IMR-90 (cell line): ENCODE measurements around the gene KIF12. TPM values are rescaled to one million over a fixed set of nuclear protein-coding genes. Genes with fewer than 3 reads are reported as not detected.

Experiments used
- ATAC-seq: fragments of 200-7000 bp; cut with Tn5 transposase; 2 replicates; pipeline ENCODE4 v1.9.1; 2020; ENCODE audit warnings: low read depth, mild to moderate bottlenecking, moderate library complexity
- BruUV-seq: library from RNA; stranded (reverse); fragments of 400-500 nt; replicated peaks from 2 replicates; lab custom pipeline; 2021; lab: Mats Ljungman, UMichigan
- CTCF ChIA-PET: fragments of 300-600 bp; formaldehyde crosslinking; extraction: SDS; loops from one replicate; lab custom pipeline; 2021; ENCODE audit warnings: antibody characterized with exemption; lab: Yijun Ruan, JAX
- POLR2A ChIA-PET: fragments of 300-600 bp; sonication (Branson Sonifier 250); formaldehyde crosslinking; loops from one replicate; lab custom pipeline; 2022; ENCODE audit warnings: antibody characterized with exemption; ENCODE audit not compliant: unreplicated experiment; lab: Charles Lee
- DNase-seq: peaks from one replicate; pipeline ENCODE4 v3.0.0; 2013
- H2AFZ ChIP-seq: replicated peaks from 2 replicates; pipeline ENCODE3; 2013; ENCODE audit warnings: low read length, mild to moderate bottlenecking; ENCODE audit not compliant: poor library complexity
- H2AK5ac ChIP-seq: 2 replicates; pipeline ENCODE4 v1.6.1; 2013; ENCODE audit warnings: low read depth, low read length, inconsistent platforms
- H2AK9ac ChIP-seq: replicated peaks from 2 replicates; pipeline ENCODE3; 2013; ENCODE audit warnings: mild to moderate bottlenecking, low read depth, low read length, moderate library complexity; ENCODE audit not compliant: poor library complexity
- H2BK120ac ChIP-seq: 2 replicates; pipeline ENCODE4 v1.6.1; 2013; ENCODE audit warnings: low read depth, low read length, inconsistent platforms
- H2BK15ac ChIP-seq: 3 replicates; pipeline ENCODE4 v1.6.1; 2013; ENCODE audit warnings: low read depth, low read length, inconsistent platforms
- H2BK20ac ChIP-seq: 2 replicates; pipeline ENCODE4 v1.6.1; 2013; ENCODE audit warnings: low read depth, mild to moderate bottlenecking, inconsistent platforms, low read length, moderate library complexity
- H2BK5ac ChIP-seq: 2 replicates; pipeline ENCODE4 v1.6.1; 2013; ENCODE audit warnings: mild to moderate bottlenecking, low read depth, low read length, inconsistent platforms; ENCODE audit not compliant: poor library complexity, severe bottlenecking
- H3K14ac ChIP-seq: replicated peaks from 2 replicates; pipeline ENCODE4 v1.6.1; 2013; ENCODE audit warnings: low read depth, low read length, inconsistent platforms
- H3K18ac ChIP-seq: 2 replicates; pipeline ENCODE4 v1.6.1; 2013; ENCODE audit warnings: low read depth, low read length, control low read depth
- H3K23ac ChIP-seq: 2 replicates; pipeline ENCODE4 v1.6.1; 2013; ENCODE audit warnings: low read depth, low read length, inconsistent platforms
- H3K27ac ChIP-seq: 2 replicates; pipeline ENCODE4 v1.5.1; 2013; ENCODE audit warnings: mild to moderate bottlenecking, control low read depth, low read length; ENCODE audit not compliant: insufficient read depth
- H3K27me3 ChIP-seq: 2 replicates; pipeline ENCODE4 v1.6.1; 2013; ENCODE audit warnings: low read length; ENCODE audit not compliant: control insufficient read depth, insufficient read depth
- H3K36me3 ChIP-seq: 2 replicates; pipeline ENCODE4 v1.6.1; 2013; ENCODE audit warnings: low read length, mixed read lengths; ENCODE audit not compliant: control insufficient read depth, insufficient read depth
- H3K4ac ChIP-seq: 2 replicates; pipeline ENCODE4 v1.6.1; 2013; ENCODE audit warnings: low read depth, low read length, inconsistent platforms
- H3K4me1 ChIP-seq: 2 replicates; pipeline ENCODE4 v1.6.1; 2013; ENCODE audit warnings: low read length, mixed read lengths; ENCODE audit not compliant: control insufficient read depth, insufficient read depth
- H3K4me2 ChIP-seq: 2 replicates; pipeline ENCODE4 v1.6.1; 2013; ENCODE audit warnings: low read depth, mild to moderate bottlenecking, control low read depth, low read length, moderate library complexity
- H3K4me3 ChIP-seq: 2 replicates; pipeline ENCODE4 v1.5.1; 2013; ENCODE audit warnings: low read depth, mild to moderate bottlenecking, control low read depth, low read length, moderate library complexity; ENCODE audit not compliant: insufficient read depth
- H3K56ac ChIP-seq: 2 replicates; pipeline ENCODE4 v1.6.1; 2013; ENCODE audit warnings: low read length, inconsistent platforms; ENCODE audit not compliant: insufficient read depth; ENCODE audit errors: extremely low read depth
- H3K79me1 ChIP-seq, 2 experiments: 2 replicates each; pipeline ENCODE4 v1.6.1; 2013; ENCODE audit warnings: low read length in 2 of 2, inconsistent platforms in 1 of 2, low read depth in 1 of 2
- H3K9ac ChIP-seq: 2 replicates; pipeline ENCODE4 v1.6.1; 2013; ENCODE audit warnings: low read depth, low read length, control low read depth
- H3K9me1 ChIP-seq: 2 replicates; pipeline ENCODE4 v1.6.1; 2013; ENCODE audit warnings: low read length, inconsistent platforms; ENCODE audit not compliant: insufficient read depth
- H3K9me3 ChIP-seq: 2 replicates; pipeline ENCODE4 v1.6.1; 2013; ENCODE audit warnings: low read length; ENCODE audit not compliant: control insufficient read depth, insufficient read depth
- H4K20me1 ChIP-seq: 2 replicates; pipeline ENCODE4 v1.6.1; 2013; ENCODE audit warnings: low read length, inconsistent platforms; ENCODE audit not compliant: insufficient read depth
- H4K5ac ChIP-seq: 2 replicates; pipeline ENCODE4 v1.6.1; 2013; ENCODE audit warnings: mild to moderate bottlenecking, low read depth, low read length, control low read depth
- H4K8ac ChIP-seq, 2 experiments: 2 replicates each; pipeline ENCODE4 v1.6.1; 2013; ENCODE audit warnings: low read depth in 2 of 2, low read length in 2 of 2, control low read depth in 1 of 2, inconsistent platforms in 1 of 2
- H4K91ac ChIP-seq: 2 replicates; pipeline ENCODE4 v1.6.1; 2013; ENCODE audit warnings: low read depth, low read length, inconsistent platforms; ENCODE audit not compliant: insufficient read depth
- BHLHE40 ChIP-seq: fragments of 150-350 bp; IDR thresholded peaks from 2 replicates; pipeline ENCODE4 v1.6.1; 2016; ENCODE audit warnings: mild to moderate bottlenecking, low read depth, low read length
- NFE2L2 ChIP-seq: fragments of 150-350 bp; IDR thresholded peaks from 2 replicates; pipeline ENCODE4 v1.6.1; 2016; ENCODE audit warnings: low read depth, mild to moderate bottlenecking, low read length
- POLR2A ChIP-seq: IDR thresholded peaks from 2 replicates; pipeline ENCODE4 v1.6.1; 2012; ENCODE audit warnings: mild to moderate bottlenecking, low read depth, low read length
- RCOR1 ChIP-seq: IDR thresholded peaks from 2 replicates; pipeline ENCODE4 v1.6.1; 2012; ENCODE audit warnings: mild to moderate bottlenecking, low read length, improper control_type of control experiment; ENCODE audit not compliant: insufficient replicate concordance
- WGBS, 2 experiments: methylation state at CpG; one replicate each; pipeline versions ENCODE4 v1.1.5 to v1.1.7; 2013; ENCODE audit warnings: missing lambda C conversion rate in 2 of 2; ENCODE audit not compliant: insufficient read length in 1 of 2; ENCODE audit errors: extremely low coverage in 2 of 2; 5-methylcytosine and 5-hydroxymethylcytosine counted together
- dilution Hi-C: fragments of 300-500 bp; cut with HindIII; formaldehyde crosslinking; loops from one replicate; pipeline ENCODE4 v1.14.3; 2018; ENCODE audit warnings: low sequenced_read_pairs; ENCODE audit not compliant: unreplicated experiment
- in situ Hi-C: fragments of 300-500 bp; cut with MboI; formaldehyde crosslinking; loops from 3 replicates; pipeline ENCODE4 v1.14.3; 2019; ENCODE audit warnings: low sequenced_read_pairs, inconsistent platforms, mixed read lengths
- intact Hi-C: fragments of 100-400 bp; cut with micrococcal nuclease; formaldehyde crosslinking; loops from 2 replicates; pipeline ENCODE4 v1.10.0; 2022
- polyA plus RNA-seq, 3 experiments: library from polyadenylated mRNA; depleted of rRNA; stranded (reverse); fragments of >200 nt; gene quantifications; 2 replicates each; pipeline ENCODE4 v1.2.3, GENCODE V29; 2012; ENCODE audit warnings: low replicate concordance in 1 of 3
- total RNA-seq: library from RNA; depleted of rRNA; stranded (reverse); fragments of >200 nt; gene quantifications from 2 replicates; pipeline ENCODE4 v1.2.3, GENCODE V29; 2012

The KIF12 gene
- total and polyA plus RNA-seq, 2 of the 4 experiments (the other 2 are of a cell fraction) = not detected

- Histone ChIP-seq H2AK5ac (no peak overlapping the region), H4K5ac (no peak overlapping the region), H3K36me3 (no peaks in the 10 kb centered on the region), H3K56ac (no peak overlapping the region), H3K4ac (no peak overlapping the region), H2AK9ac (no peak overlapping the region), H4K91ac (no peak overlapping the region), H3K4me2 (no peak overlapping the region), H2BK120ac (no peak overlapping the region), H3K9me3 (0 out of 2 replicates have a peak, but pooled peaks cover 2% of the 10 kb centered on the region), H2BK20ac (no peak overlapping the region), H3K18ac (no peak overlapping the region), H2BK5ac (no peak overlapping the region), H3K23ac (no peak overlapping the region), H3K27me3 (peaks cover 57% of the 10 kb centered on the region), H3K14ac (no peak overlapping the region), H3K9ac (no peak overlapping the region), H3K9me1 (no peaks in the 10 kb centered on the region), H2BK15ac (no peak overlapping the region), H2AFZ (no peak overlapping the region), H4K8ac (no peak overlapping the region), H3K27ac (no peak overlapping the region), H3K4me3 (no peak overlapping the region), H3K4me1 (no peaks in the 10 kb centered on the region), H3K79me1 (no peaks in the 10 kb centered on the region), H4K20me1 (no peaks in the 10 kb centered on the region; the same call in 1 of the 2 replicates)
- no peak for TF ChIP-seq RCOR1
- TF ChIP-seq BHLHE40 = no peak
- no peak for TF ChIP-seq POLR2A
- TF ChIP-seq NFE2L2 = no peak
- ChIA-PET CTCF (no interaction called here), POLR2A (no interaction called here)
- ATAC-seq (no peak), DNase-seq (no peak)
- dilution Hi-C loops (no loop called here), intact Hi-C loops (no loop called here), in situ Hi-C loops (no loop called here)
- BruUV-seq = no TSS peak
- no CpG with 5 or more reads among the region's 4 CpGs for WGBS, 2 experiments
These were observed 12.5 kb downstream of the KIF12 start for GRCh38 chr9:114086607-114087006.
